MCF 10A (cell line): ENCODE data around the gene RCC2. TPM values are rescaled to one million over a fixed set of nuclear protein-coding genes. Genes with fewer than 3 reads are reported as not detected.
"Not testable (repeated sequence)": the region's sequence is repeated elsewhere in the genome, so short reads cannot be mapped to it uniquely, and the experiment has no call there.

Experiments
- BruUV-seq: library from RNA; stranded (reverse); fragments of 400-500 nt; replicated peaks from 2 replicates; lab custom pipeline; 2021; lab: Mats Ljungman, UMichigan
- CTCF ChIA-PET: fragments of 300-600 bp; sonication (Branson Sonifier 250); formaldehyde crosslinking; extraction: SDS; loops from one replicate; lab custom pipeline; 2021; ENCODE audit warnings: antibody characterized with exemption, inconsistent platforms; lab: Yijun Ruan, JAX
- POLR2A ChIA-PET: fragments of 300-600, 350-650 bp; sonication (Branson Sonifier 250); formaldehyde crosslinking; extraction: SDS; loops from one replicate; lab custom pipeline; 2020; ENCODE audit warnings: antibody characterized with exemption, inconsistent platforms; lab: Yijun Ruan, JAX
- DNase-seq: peaks from one replicate; pipeline ENCODE4 v3.0.0-alpha.2; 2018; ENCODE audit not compliant: unreplicated experiment
- H3K27ac Mint-ChIP-seq: one replicate; pipeline ENCODE4 v1.8.0; 2022; ENCODE audit warnings: mild to moderate bottlenecking, low read depth, mixed read lengths; ENCODE audit not compliant: unreplicated experiment
- H3K27me3 Mint-ChIP-seq: one replicate; pipeline ENCODE4 v1.8.0; 2022; ENCODE audit warnings: mixed read lengths; ENCODE audit not compliant: insufficient read depth, unreplicated experiment
- H3K36me3 Mint-ChIP-seq: one replicate; pipeline ENCODE4 v1.8.0; 2022; ENCODE audit warnings: mild to moderate bottlenecking, moderate library complexity, mixed read lengths; ENCODE audit not compliant: insufficient read depth, unreplicated experiment
- H3K4me1 Mint-ChIP-seq: one replicate; pipeline ENCODE4 v1.8.0; 2022; ENCODE audit warnings: mixed read lengths; ENCODE audit not compliant: insufficient read depth, unreplicated experiment
- H3K4me3 Mint-ChIP-seq: one replicate; pipeline ENCODE4 v1.8.0; 2022; ENCODE audit warnings: mild to moderate bottlenecking, moderate library complexity, mixed read lengths; ENCODE audit not compliant: unreplicated experiment
- H3K9me3 Mint-ChIP-seq: one replicate; pipeline ENCODE4 v1.8.0; 2022; ENCODE audit warnings: mixed read lengths; ENCODE audit not compliant: unreplicated experiment
- CTCF ChIP-seq: fragments of 200-600 bp; IDR thresholded peaks from one replicate; pipeline ENCODE4 v1.8.0; 2022; ENCODE audit warnings: antibody characterized with exemption, mild to moderate bottlenecking; ENCODE audit not compliant: unreplicated experiment
- intact Hi-C: fragments of 100-400 bp; cut with micrococcal nuclease; formaldehyde crosslinking; loops from 2 replicates; pipeline ENCODE4 v1.14.1; 2022
- total RNA-seq: library from RNA; stranded (reverse); gene quantifications from 2 replicates; pipeline ENCODE4 v1.2.3, GENCODE V29; 2022

The RCC2 gene
- total RNA-seq, 1 experiment from 2014 or later = 107 TPM

GRCh38 chr1:17480846-17481245 is 41.4 kb upstream of the RCC2 start:
- no peak overlapping the region for H3K27ac Mint-ChIP-seq
- H3K27me3 Mint-ChIP-seq = no peaks in the 10 kb centered on the region
- DNase-seq = no peak
- POLR2A ChIA-PET = interaction anchor here (0.6 kb wide), 1 partner anchor 10 kb away, joined by 4 read pairs; no protein-coding TSS in a partner anchor
- CTCF ChIA-PET = no interaction called here
- no TSS peak for BruUV-seq
- TF ChIP-seq CTCF = no peak
- no peaks in the 10 kb centered on the region for H3K9me3 Mint-ChIP-seq
- no peak overlapping the region for H3K4me3 Mint-ChIP-seq
- intact Hi-C loops = no loop called here
- H3K36me3 Mint-ChIP-seq = peaks cover 7% of the 10 kb centered on the region
- H3K4me1 Mint-ChIP-seq = peaks cover 4% of the 10 kb centered on the region

GRCh38 chr1:17475752-17476151 is 36.3 kb upstream of the RCC2 start:
- no peak overlapping the region for H3K4me3 Mint-ChIP-seq
- DNase-seq = peak; percentile 89
- ChIA-PET CTCF (interaction anchor here (0.6 to 1.2 kb wide), 6 partner anchors 10 to 376 kb away, joined by 3 to 9 read pairs (median 6); no protein-coding TSS in a partner anchor), POLR2A (interaction anchor here (0.7 to 3.9 kb wide), 7 partner anchors 9 to 133 kb away, joined by 3 to 75 read pairs (median 3); partner anchors contain the start of gene RCC2)
- H3K27ac Mint-ChIP-seq = no peak overlapping the region
- intact Hi-C loops = loop anchor here (1.0 kb wide), 1 partner anchor 32 kb away; no protein-coding TSS in a partner anchor
- BruUV-seq = no TSS peak
- no peak for TF ChIP-seq CTCF
- no peaks in the 10 kb centered on the region for H3K9me3 Mint-ChIP-seq
- no peaks in the 10 kb centered on the region for H3K36me3 Mint-ChIP-seq
- no peaks in the 10 kb centered on the region for H3K27me3 Mint-ChIP-seq
- H3K4me1 Mint-ChIP-seq = peaks cover 7% of the 10 kb centered on the region

DNA sequence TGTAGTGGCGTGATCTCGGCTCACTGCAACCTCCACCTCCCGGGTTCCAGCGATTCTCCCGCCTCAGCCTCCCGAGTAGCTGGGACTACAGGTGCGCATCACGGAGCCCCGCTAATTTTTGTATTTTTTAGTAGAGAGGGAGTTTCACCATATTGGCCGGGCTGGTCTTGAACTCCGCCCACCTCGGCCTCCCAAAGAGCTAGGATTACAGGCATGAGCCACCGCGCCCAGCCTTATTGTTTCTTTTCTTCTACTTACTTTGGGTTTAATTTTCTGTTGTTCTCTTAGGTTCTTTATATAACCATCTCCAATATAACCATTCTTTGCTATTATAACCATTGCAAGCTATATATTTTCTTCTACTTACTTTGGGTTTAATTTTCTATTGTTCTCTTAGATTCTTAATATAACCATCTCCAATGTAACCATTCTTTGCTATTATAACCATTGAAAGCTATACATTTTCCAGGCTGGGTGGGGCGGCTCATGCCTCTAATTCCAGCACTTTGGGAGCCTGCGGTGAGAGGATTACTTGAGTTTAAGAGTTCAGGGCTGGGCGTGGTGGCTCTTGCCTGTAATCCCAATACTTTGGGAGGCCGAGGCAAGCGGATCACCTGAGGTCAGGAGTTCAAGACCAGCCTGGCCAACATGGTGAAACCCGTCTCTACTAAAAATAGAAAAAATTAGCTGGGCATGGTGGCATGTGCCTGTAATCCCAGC is 35.5 kb upstream of the RCC2 start:
- not testable (repeated sequence) for H3K36me3 Mint-ChIP-seq, H3K4me3 Mint-ChIP-seq, H3K4me1 Mint-ChIP-seq, DNase-seq, H3K9me3 Mint-ChIP-seq, H3K27me3 Mint-ChIP-seq, BruUV-seq
- ChIA-PET CTCF (interaction anchor here (1.2 kb wide), 2 partner anchors 10 to 35 kb away, joined by 3 to 4 read pairs; no protein-coding TSS in a partner anchor), POLR2A (interaction anchor here (0.7 to 3.9 kb wide), 6 partner anchors 8 to 377 kb away, joined by 3 to 75 read pairs (median 5); partner anchors contain the start of gene RCC2)
- intact Hi-C loops = loop anchor here (1.0 kb wide), 1 partner anchor 32 kb away; no protein-coding TSS in a partner anchor
- peak overlapping the region; percentile 54 for H3K27ac Mint-ChIP-seq

- no peak for DNase-seq
- Mint-ChIP-seq H3K36me3 (no peaks in the 10 kb centered on the region), H3K9me3 (no peaks in the 10 kb centered on the region), H3K4me1 (peaks cover 7% of the 10 kb centered on the region), H3K27ac (no peak overlapping the region), H3K4me3 (no peak overlapping the region), H3K27me3 (no peaks in the 10 kb centered on the region)
- ChIA-PET POLR2A (no interaction called here), CTCF (no interaction called here)
- TF ChIP-seq CTCF = no peak
- intact Hi-C loops = no loop called here
- BruUV-seq = no TSS peak
These were observed 33.3 kb upstream of the RCC2 start for GRCh38 chr1:17472814-17473213.
